ENCODE results near the gene PTPRA. TPM values are rescaled to one million over a fixed set of nuclear protein-coding genes. Genes with fewer than 3 reads are reported as not detected.
"Not testable (repeated sequence)": the region's sequence is repeated elsewhere in the genome, so short reads cannot be mapped to it uniquely, and the experiment has no call there.

Gene PTPRA
- total RNA-seq, 1 donor from 2014 or later: 59.9 TPM

DNA sequence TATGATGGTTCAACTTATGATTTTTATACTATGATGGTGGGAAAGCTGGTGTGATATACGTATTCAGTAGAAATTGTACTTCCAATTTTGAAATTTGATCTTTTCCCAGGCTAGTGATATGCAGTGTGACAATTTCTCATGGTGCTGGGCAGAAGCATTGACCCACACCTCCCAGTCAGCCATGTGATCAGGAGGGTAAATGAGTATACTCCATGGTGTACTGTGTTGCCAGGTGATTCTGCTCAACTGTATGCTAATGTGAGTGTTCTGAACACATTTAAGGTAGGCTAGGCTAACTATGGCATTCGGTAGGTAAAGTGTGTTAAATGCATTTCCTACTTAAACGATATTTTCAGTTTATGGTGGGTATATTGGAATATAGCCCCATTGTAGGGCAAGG, 19.1 kb downstream of the PTPRA start:
- TF ChIP-seq, protein P1, sequence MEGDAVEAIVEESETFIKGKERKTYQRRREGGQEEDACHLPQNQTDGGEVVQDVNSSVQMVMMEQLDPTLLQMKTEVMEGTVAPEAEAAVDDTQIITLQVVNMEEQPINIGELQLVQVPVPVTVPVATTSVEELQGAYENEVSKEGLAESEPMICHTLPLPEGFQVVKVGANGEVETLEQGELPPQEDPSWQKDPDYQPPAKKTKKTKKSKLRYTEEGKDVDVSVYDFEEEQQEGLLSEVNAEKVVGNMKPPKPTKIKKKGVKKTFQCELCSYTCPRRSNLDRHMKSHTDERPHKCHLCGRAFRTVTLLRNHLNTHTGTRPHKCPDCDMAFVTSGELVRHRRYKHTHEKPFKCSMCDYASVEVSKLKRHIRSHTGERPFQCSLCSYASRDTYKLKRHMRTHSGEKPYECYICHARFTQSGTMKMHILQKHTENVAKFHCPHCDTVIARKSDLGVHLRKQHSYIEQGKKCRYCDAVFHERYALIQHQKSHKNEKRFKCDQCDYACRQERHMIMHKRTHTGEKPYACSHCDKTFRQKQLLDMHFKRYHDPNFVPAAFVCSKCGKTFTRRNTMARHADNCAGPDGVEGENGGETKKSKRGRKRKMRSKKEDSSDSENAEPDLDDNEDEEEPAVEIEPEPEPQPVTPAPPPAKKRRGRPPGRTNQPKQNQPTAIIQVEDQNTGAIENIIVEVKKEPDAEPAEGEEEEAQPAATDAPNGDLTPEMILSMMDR (IDR thresholded peaks at IDR 0.05; ENCODE audit: unreplicated experiment): no peak
- H3K27ac Mint-ChIP-seq (ENCODE audit: unreplicated experiment): no peak overlapping the region
- no peaks in the 10 kb centered on the region for H3K36me3 Mint-ChIP-seq (ENCODE audit: low read depth, unreplicated experiment)
- H3K4me3 Mint-ChIP-seq (ENCODE audit: unreplicated experiment): no peak overlapping the region
- DNase-seq (ENCODE audit: low spot score): no peak
- H3K9me3 Mint-ChIP-seq (ENCODE audit: unreplicated experiment): no peaks in the 10 kb centered on the region
- H3K4me1 Mint-ChIP-seq (ENCODE audit: unreplicated experiment): peaks cover 9% of the 10 kb centered on the region
- H3K27me3 Mint-ChIP-seq (ENCODE audit: unreplicated experiment): no peaks in the 10 kb centered on the region

DNA sequence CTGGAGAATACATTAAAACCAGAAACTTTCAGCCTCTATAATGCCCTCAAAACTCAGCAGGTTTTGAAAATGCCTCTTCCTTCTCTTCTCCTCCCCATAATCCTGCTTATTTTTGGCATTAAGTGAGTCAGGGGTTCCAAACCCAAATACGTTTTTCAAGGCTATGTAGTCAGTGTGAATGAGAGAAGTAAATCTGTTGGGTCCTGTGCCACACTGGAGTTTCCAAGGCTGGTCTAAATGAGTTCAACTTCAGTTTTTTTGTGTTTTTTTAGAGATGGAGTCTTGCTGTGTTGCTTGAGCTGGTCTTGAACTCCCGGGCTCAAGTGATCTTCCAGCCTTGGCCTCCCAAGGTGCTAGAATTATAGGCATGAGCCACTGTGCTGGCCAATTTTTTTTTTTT, 20.9 kb downstream of the PTPRA start:
- no peaks in the 10 kb centered on the region for H3K36me3 Mint-ChIP-seq (ENCODE audit: low read depth, unreplicated experiment)
- DNase-seq (ENCODE audit: low spot score): no peak
- H3K4me1 Mint-ChIP-seq (ENCODE audit: unreplicated experiment): peaks cover 9% of the 10 kb centered on the region
- no peak overlapping the region for H3K27ac Mint-ChIP-seq (ENCODE audit: unreplicated experiment)
- TF ChIP-seq, protein P1 (IDR thresholded peaks at IDR 0.05; ENCODE audit: unreplicated experiment): no peak
- H3K27me3 Mint-ChIP-seq (ENCODE audit: unreplicated experiment): no peaks in the 10 kb centered on the region
- no peaks in the 10 kb centered on the region for H3K9me3 Mint-ChIP-seq (ENCODE audit: unreplicated experiment)
- H3K4me3 Mint-ChIP-seq (ENCODE audit: unreplicated experiment): no peak overlapping the region

DNA sequence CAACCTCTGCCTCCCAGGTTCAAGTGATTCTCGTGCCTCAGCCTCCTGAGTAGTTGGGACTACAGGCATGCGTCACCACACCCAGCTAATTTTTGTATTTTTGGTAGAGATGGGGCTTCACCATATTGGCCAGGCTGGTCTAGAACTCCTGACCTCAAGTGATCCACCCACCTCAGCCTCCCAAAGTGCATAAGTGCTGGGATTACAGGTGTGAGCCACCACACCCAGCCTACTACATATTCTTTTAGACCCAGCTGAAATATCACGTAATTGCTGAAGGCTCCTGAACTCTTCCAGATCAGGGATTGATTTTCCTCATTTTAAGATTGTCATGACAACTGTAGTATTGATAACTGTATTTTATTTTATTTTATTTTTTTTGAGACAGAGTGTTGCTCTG, 21.9 kb downstream of the PTPRA start:
- H3K9me3 Mint-ChIP-seq (ENCODE audit: unreplicated experiment); H3K4me3 Mint-ChIP-seq (ENCODE audit: unreplicated experiment); DNase-seq (ENCODE audit: low spot score); H3K27me3 Mint-ChIP-seq (ENCODE audit: unreplicated experiment); H3K36me3 Mint-ChIP-seq (ENCODE audit: low read depth, unreplicated experiment); H3K27ac Mint-ChIP-seq (ENCODE audit: unreplicated experiment): not testable (repeated sequence)
- peaks cover 11% of the 10 kb centered on the region for H3K4me1 Mint-ChIP-seq (ENCODE audit: unreplicated experiment)

DNA sequence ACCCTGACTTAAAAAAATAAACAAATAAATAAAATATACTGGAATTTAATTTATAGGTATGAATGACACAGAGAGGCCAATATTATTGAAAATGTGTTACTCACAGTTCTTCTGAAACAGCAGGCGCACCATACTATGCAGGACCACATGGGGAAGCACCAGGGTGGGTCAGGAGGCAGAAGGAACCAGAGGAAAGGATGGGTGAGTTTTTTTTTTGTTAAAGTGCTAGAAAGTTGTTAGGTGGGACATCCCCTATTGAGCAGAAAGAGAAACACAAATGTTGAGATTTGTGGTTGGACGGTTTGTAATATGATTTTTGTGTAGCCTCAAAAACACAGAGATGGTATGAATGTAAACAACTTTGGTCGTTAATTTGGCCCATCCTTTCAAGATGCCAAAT, 26.0 kb downstream of the PTPRA start:
- Mint-ChIP-seq H3K4me3 (ENCODE audit: unreplicated experiment) (no peak overlapping the region), H3K27me3 (ENCODE audit: unreplicated experiment) (no peaks in the 10 kb centered on the region), H3K4me1 (ENCODE audit: unreplicated experiment) (peaks cover 9% of the 10 kb centered on the region), H3K27ac (ENCODE audit: unreplicated experiment) (no peak overlapping the region), H3K9me3 (ENCODE audit: unreplicated experiment) (no peaks in the 10 kb centered on the region), H3K36me3 (ENCODE audit: low read depth, unreplicated experiment) (no peaks in the 10 kb centered on the region)
- TF ChIP-seq, protein P1 (IDR thresholded peaks at IDR 0.05; ENCODE audit: unreplicated experiment): no peak
- no peak for DNase-seq (ENCODE audit: low spot score)

DNA sequence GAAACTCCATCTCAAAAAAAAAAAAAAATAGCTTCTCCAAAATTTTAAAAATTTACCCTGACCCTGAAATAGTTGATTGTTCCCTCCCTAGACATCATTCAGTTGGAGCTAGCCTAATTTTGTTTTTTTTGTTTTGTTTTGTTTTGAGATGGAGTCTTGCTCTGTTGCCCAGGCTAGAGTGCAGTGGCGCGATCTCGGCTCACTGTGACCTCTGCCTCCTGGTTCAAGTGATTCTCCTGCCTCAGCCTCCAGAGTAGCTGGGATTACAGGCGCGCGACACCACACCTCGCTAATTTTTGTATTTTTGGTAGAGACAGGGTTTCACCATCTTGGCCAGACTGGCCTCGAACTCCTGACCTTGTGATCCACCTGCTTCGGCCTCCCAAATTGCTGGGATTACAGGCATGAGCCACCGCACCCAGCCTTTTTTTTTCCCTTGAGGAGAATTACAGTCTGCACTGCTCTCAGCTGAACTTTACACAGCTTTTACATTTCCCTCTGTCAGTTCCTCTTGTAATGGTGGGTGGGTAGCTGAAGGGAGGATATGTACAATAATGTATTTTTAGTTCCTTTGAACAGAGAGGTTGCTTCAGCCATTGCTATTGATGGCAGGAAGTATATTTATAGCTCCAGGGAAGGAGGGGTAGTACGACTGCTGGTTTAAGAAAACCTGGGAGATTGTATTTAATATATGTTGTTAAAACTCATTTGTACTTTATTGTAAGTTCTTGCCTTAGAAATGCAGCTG, 27.7 kb downstream of the PTPRA start:
- H3K4me1 Mint-ChIP-seq (ENCODE audit: unreplicated experiment): peaks cover 9% of the 10 kb centered on the region
- H3K27ac Mint-ChIP-seq (ENCODE audit: unreplicated experiment): no peak overlapping the region

More for the DNA sequence above, 27.7 kb downstream of the PTPRA start:
- no peaks in the 10 kb centered on the region for H3K27me3 Mint-ChIP-seq (ENCODE audit: unreplicated experiment)
- TF ChIP-seq, protein P1 (IDR thresholded peaks at IDR 0.05; ENCODE audit: unreplicated experiment): no peak
- H3K9me3 Mint-ChIP-seq (ENCODE audit: unreplicated experiment): no peaks in the 10 kb centered on the region
- peaks cover 3% of the 10 kb centered on the region for H3K36me3 Mint-ChIP-seq (ENCODE audit: low read depth, unreplicated experiment)
- no peak overlapping the region for H3K4me3 Mint-ChIP-seq (ENCODE audit: unreplicated experiment)
- DNase-seq (ENCODE audit: low spot score): no peak
